ENCODE measurements around the gene GRIA3.
A peak's percentile ranks its signal among the peaks of the same experiment; 100 is the strongest.

Gene GRIA3

GRCh38 chrX:123447506-123447905, 263.4 kb downstream of the GRIA3 start:
- Histone ChIP-seq H3K4me3 (ENCODE audit: low read depth in 1 of 2, low read length in 2 of 2) (no peak overlapping the region), H3K9me3 (ENCODE audit: insufficient read depth, low read length, severe bottlenecking) (no peaks in the 10 kb centered on the region), H3K79me2 (ENCODE audit: insufficient read depth, low read length) (no peaks in the 10 kb centered on the region), H3K4me1 (ENCODE audit: insufficient read depth, low read length) (no peaks in the 10 kb centered on the region), H3K27me3 (ENCODE audit: insufficient read depth, low read length, poor library complexity) (no peaks in the 10 kb centered on the region), H3K36me3 (ENCODE audit: insufficient read depth, low read length) (no peaks in the 10 kb centered on the region), H4K20me1 (ENCODE audit: insufficient read depth, low read length) (no peaks in the 10 kb centered on the region), H3K9ac (ENCODE audit: low read depth, low read length) (no peak overlapping the region), H3K4me2 (ENCODE audit: insufficient read depth, low read length) (no peak overlapping the region), H3K27ac (ENCODE audit: low read length) (no peak overlapping the region), H2AFZ (ENCODE audit: low read depth, low read length) (no peak overlapping the region)
- ATAC-seq (ENCODE audit: insufficient read depth, low read depth) (no peak), DNase-seq (no peak)
- TF ChIP-seq CTCF (IDR thresholded peaks at IDR 0.05; ENCODE audit: borderline replicate concordance, extremely low read depth, low read length, poor library complexity, severe bottlenecking) (no peak), EZH2 (IDR thresholded peaks at IDR 0.05; ENCODE audit: borderline replicate concordance, low read depth, low read length, severe bottlenecking) (no peak)

- Histone ChIP-seq H3K9me3 (ENCODE audit: insufficient read depth, low read length, severe bottlenecking) (no peaks in the 10 kb centered on the region), H2AFZ (ENCODE audit: low read depth, low read length) (no peak overlapping the region), H3K27ac (ENCODE audit: low read length) (no peak overlapping the region), H3K9ac (ENCODE audit: low read depth, low read length) (no peak overlapping the region), H3K4me1 (ENCODE audit: insufficient read depth, low read length) (no peaks in the 10 kb centered on the region), H3K36me3 (ENCODE audit: insufficient read depth, low read length) (no peaks in the 10 kb centered on the region), H3K4me2 (ENCODE audit: insufficient read depth, low read length) (no peak overlapping the region), H4K20me1 (ENCODE audit: insufficient read depth, low read length) (no peaks in the 10 kb centered on the region), H3K27me3 (ENCODE audit: insufficient read depth, low read length, poor library complexity) (no peaks in the 10 kb centered on the region), H3K4me3 (ENCODE audit: low read depth in 1 of 2, low read length in 2 of 2) (no peak overlapping the region), H3K79me2 (ENCODE audit: insufficient read depth, low read length) (no peaks in the 10 kb centered on the region)
- no peak for DNase-seq
- ATAC-seq (ENCODE audit: insufficient read depth, low read depth): no peak
- no peak for TF ChIP-seq CTCF (IDR thresholded peaks at IDR 0.05; ENCODE audit: borderline replicate concordance, extremely low read depth, low read length, poor library complexity, severe bottlenecking)
Observed at GRCh38 chrX:123449335-123449734, 265.3 kb downstream of the GRIA3 start.

- Histone ChIP-seq H3K27ac (ENCODE audit: low read length) (no peak overlapping the region), H3K9me3 (ENCODE audit: insufficient read depth, low read length, severe bottlenecking) (no peaks in the 10 kb centered on the region), H3K79me2 (ENCODE audit: insufficient read depth, low read length) (no peaks in the 10 kb centered on the region), H3K4me2 (ENCODE audit: insufficient read depth, low read length) (no peak overlapping the region), H2AFZ (ENCODE audit: low read depth, low read length) (no peak overlapping the region), H3K9ac (ENCODE audit: low read depth, low read length) (no peak overlapping the region), H3K4me3 (ENCODE audit: low read depth in 1 of 2, low read length in 2 of 2) (no peak overlapping the region), H3K36me3 (ENCODE audit: insufficient read depth, low read length) (no peaks in the 10 kb centered on the region), H3K4me1 (ENCODE audit: insufficient read depth, low read length) (no peaks in the 10 kb centered on the region), H4K20me1 (ENCODE audit: insufficient read depth, low read length) (no peaks in the 10 kb centered on the region), H3K27me3 (ENCODE audit: insufficient read depth, low read length, poor library complexity) (no peaks in the 10 kb centered on the region)
- no peak for ATAC-seq (ENCODE audit: insufficient read depth, low read depth)
- no peak for DNase-seq
- TF ChIP-seq EZH2 (IDR thresholded peaks at IDR 0.05; ENCODE audit: borderline replicate concordance, low read depth, low read length, severe bottlenecking): no peak
- TF ChIP-seq CTCF (IDR thresholded peaks at IDR 0.05; ENCODE audit: borderline replicate concordance, extremely low read depth, low read length, poor library complexity, severe bottlenecking): peak; percentile 46
Observed at GRCh38 chrX:123450222-123450621, 266.1 kb downstream of the GRIA3 start.

All from DND-41 (cell line).